ENCODE results near the gene DNAH17.

DNAH17 gene

DNA sequence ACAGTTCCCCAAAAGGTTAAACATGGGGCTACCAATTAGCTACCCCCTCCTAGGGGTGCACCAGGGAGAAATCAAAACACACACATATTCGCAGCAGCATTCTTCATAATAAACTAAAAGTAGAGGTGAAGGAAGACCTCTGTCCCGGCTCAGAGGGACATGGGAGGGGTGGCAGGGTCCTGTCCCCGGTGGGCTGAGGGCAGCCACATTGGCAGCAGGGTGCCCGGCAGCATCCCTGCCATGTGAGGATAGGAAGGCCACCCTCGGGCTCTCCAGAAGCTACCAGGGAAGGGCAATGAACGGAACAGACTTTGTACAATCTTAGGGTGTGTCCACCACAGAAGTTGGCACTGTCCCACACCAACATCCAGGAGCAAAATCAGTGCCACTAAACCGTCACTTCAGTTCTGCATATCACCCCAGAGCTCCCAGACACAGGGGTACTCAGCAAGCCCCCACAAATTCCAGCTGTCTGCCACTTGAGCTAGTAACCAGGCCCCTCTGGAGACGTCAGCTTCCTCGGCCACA, 3.1 kb upstream of the DNAH17 start:
- no peak for FAIRE-seq
- DNase-seq (ENCODE audit: insufficient read length, low spot score) = no peak

DNA sequence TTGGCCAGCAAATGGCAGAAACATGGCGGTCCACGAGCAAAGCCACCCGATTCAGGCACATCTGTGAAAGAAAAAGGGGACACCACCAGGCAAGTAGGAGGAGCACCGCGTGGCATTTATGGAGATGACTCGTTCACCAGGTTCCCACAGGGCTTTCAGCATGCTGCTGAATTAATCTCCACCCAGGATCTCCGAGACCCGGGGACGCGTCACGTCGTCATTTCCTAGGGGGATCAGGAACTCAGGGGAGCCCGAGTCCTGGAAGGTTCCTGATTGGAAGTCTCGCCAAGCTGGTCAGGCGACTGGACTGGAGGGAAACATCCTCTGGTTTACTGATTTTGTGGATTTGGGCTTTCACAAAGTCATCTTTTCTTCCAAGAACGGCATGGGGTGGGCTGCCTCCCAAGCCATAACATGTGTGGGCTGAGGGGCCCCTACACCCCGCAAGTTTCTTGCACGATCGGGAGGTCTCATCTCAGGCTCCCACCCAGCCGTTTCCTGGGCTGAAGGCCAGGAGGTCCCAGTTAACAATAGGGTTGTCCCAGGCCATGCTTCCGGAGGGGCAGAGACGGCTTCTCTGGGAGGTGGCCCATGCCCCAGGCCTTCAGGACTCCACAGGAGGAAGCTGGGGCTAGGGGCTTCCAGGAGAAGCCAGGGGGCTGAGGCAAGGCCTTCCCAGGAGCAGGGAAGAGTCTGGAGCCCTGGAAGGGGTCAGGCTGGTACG, 645 bp downstream of the DNAH17 start:
- FAIRE-seq (no peak), DNase-seq (ENCODE audit: insufficient read length, low spot score) (no peak)

DNA sequence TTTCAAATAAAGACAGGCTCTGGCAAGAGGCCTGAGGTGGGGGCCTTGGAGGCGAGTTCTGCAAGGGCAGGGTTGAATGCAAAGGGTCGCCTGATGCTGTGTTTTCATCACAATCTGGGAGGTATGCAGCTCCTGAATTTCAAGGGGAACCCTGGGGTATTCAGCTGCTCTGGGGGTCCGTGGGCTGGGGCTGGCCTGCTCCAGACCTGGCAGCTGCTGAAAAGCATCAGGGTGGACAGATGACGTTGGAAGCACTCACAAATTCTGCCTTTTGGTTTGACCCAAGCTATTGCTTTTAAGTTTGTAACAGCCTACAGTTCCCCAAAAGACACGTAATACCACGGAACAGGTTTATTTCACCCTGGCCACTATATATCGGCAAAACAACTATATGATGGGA, 1.3 kb downstream of the DNAH17 start:
- FAIRE-seq = no peak
- DNase-seq (ENCODE audit: insufficient read length, low spot score) = no peak

DNA sequence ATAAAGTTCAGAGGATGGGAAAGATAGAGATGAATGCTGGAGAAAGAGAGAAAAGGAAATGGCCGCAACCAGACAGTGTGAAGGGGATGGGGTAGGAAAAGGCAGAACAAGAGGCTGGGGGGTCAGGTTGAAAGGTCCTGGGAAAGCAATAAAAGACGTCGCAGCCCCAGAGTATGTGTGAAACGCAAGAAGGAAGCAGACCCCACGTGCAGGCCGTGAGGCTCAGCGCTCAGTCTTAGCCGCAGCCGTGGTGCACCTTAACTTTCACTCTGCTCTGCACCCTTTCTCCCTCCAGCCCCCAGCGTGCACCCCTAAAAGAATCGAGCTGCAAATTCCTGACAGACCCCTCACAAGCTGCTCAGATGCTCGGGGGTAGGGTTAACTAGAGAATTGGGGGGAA, 1.9 kb downstream of the DNAH17 start:
- DNase-seq (ENCODE audit: insufficient read length, low spot score) (no peak), FAIRE-seq (no peak)

DNA sequence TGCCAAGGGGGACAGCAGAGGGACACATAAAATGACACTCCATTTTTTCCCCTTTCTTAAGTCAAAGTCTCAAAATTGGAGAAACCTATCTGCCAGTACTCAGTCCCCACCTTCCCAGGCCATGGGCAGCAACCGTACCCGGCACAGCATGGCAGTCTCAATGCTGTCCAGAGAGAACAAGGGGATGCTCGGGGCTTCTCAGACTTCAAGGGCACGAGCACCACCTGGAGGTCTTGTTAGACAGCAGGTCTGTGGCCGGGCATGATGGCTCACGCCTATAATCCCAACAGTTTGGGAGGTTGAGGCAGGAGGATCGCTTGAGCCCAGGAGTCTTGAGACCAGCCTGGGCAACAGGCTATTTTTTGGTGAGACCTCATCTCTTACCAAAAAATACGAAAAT, 3.2 kb downstream of the DNAH17 start:
- no peak for FAIRE-seq
- no peak for DNase-seq (ENCODE audit: insufficient read length, low spot score)

DNA sequence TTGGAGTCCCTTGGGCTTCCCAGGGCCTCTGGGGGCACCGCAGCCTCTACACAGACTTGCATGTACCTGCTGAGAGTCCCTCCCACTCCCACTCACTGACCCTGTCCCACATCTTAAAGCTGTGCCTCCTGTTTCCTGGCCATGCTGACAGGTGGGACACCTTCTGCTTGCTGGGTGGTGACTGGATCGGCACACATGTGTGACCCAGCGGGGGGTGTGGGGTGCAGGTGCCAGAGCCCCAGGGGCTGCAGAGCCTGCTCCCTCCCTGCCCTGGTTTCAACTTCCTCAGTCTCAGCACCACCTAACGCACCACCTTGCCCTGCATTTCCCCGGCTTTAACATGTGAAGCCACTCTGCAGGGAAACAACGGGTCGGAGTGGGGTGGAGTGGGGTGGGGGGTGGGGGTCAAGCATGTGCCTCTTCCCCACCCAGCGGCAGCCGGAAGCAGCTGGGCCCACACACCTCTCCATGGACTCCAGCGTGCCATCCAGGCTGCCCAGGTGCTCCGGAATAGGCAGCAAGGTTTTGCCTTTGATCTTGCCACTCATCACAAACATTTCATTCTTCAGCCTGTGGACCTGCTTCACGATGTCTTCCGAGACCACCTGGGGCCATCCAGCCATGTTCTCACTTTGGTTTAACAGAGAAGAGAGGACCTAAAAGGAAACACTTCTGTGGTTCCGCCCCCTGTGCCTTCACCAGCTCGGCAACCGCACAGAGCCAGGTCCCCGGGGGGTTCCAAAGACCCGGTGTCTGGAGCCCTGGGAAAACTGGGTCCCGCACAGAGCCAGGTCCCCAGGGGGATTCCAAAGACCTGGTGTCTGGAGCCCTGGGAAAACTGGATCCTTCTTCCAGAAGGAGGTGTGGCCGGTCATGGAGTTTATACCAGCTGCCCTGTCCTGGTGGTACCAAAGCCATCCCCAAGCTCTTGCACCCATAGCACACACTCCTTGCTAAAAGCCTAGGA, 4.7 kb downstream of the DNAH17 start:
- FAIRE-seq (no peak), DNase-seq (ENCODE audit: insufficient read length, low spot score) (no peak)

DNA sequence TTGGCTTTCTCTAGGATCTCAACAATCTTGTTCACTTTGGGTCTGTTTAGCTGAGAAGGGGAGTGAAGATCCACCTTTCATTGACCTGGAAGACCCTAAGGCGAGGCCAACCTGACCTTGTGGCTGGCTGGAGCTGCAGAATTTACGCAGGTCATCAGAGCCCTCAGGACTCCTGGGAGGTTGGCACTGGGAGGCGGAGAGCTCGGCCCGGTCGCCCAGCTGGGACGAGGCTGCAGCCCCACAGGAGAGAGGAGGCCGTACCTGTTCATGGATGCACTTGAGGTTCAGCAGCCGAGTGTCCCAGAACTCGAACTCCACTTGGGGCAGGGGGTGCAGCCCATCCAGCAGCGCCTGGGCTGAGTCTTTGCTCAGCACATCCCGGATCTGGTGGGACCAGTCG, 5.9 kb downstream of the DNAH17 start:
- FAIRE-seq (no peak), DNase-seq (ENCODE audit: insufficient read length, low spot score) (no peak)

DNA sequence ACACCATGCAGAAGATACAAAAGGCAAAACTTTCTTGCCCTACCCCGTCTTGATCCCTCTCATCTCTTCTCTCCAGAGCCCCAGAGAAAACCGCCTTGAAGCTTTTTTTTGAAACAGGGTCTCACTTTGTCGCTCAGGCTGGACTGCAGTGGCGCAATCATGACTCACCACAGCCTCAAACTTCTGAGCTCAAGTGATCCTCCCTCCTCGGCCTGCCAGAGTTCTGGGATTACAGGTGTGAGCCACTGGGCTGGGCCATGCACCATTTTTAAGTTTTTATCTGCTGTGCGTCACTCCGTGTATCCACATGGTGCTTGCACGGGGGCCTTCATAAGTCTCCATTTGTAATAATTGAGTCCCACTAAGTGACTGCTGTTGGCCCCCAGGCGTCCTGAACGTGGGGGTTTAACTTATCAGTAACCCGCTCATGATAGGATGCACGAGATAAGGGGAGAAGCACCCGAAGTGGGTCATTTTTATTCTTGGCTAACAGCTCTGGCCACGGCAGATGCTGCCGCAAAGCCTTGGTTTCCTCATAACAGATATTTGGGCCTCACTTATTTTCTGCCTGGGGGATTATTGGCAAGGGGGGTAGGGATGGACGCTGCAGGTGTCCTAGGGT, 8.6 kb downstream of the DNAH17 start:
- DNase-seq (ENCODE audit: insufficient read length, low spot score) (no peak), FAIRE-seq (no peak)

DNA sequence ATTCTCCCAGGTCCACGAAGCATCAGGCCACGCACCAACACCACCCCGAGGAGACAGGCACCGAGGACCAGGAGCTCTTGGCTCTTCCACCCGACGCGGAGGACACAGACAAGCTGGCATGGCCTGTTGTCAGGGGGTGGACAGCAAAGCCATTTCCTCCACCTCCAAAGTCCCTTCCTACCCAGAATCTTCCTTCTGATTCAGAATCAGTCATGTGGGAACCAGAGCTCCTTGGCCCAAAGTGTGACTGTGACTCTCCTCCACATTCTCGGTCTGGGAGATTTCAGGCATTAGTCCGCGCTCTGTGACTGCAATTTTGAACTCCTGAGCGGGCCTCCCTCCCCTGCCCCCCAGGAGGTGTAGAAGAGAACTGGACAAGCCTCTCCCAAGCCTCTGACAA, 9.2 kb downstream of the DNAH17 start:
- DNase-seq (ENCODE audit: insufficient read length, low spot score) (no peak), FAIRE-seq (no peak)

DNA sequence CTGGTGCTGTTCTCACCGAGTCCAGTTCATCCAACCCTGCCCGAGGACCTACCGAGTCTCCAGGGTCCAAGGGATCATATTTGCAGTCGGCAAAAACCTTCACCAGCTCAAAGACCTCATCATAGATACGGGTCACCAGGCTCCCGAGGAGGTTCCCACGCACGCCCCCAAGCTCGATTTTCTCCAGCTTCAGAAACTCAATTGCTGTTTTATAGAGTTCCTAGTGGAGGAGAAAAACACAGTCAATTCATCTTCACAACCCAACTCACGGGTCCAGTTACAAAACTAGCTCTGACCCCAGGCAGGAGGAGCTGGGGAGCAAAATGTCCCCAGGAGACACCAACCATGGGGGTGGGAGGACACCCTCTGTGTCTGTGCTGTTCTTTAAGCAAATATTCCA, 10.2 kb downstream of the DNAH17 start:
- no peak for FAIRE-seq
- no peak for DNase-seq (ENCODE audit: insufficient read length, low spot score)

DNA sequence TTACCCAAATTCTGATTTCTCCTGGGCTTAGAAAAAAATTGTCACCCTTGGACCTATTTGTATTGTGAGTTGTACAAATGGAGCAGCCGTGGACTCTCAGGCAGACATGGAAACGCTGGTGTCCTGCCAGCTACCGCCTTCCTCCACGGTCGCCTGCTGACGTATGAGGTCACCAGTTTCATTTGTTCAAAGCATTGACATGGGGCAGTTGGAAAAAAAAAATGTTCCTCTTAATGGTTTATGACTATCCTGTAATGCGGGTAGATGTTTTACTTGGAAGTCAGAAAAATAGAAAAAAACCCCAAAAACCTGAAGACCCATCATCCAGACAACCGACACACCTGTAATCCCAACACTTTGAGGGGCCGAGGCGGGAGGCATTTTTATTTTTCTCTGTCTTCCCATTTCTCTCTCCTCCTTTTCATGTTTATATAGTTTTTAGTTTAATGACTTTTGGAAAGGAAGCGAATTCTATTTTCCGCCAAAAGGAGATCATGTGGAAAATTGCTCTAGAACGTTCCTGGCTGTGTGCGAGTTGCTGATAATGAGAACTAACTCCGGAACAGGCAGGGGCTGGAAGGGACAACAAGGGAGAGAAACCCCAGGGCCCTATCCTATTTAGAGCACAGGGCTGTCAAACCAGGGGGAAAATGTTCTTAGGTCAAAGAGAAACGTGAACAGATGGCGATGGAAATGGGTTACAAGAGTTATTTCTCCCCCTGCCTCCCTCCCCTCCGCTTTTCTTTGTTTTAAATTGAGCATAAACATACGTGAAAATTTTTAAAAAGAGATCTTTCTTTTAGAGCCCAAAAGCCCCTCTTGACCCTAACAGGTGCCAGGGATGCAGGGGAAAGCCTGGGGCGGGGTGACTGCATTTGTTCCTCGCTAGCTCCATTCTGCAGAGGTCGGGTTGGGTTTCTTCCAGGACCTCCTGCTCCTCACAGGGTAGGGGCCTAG, 13.7 kb downstream of the DNAH17 start:
- DNase-seq (ENCODE audit: insufficient read length, low spot score) (no peak), FAIRE-seq (no peak)

DNA sequence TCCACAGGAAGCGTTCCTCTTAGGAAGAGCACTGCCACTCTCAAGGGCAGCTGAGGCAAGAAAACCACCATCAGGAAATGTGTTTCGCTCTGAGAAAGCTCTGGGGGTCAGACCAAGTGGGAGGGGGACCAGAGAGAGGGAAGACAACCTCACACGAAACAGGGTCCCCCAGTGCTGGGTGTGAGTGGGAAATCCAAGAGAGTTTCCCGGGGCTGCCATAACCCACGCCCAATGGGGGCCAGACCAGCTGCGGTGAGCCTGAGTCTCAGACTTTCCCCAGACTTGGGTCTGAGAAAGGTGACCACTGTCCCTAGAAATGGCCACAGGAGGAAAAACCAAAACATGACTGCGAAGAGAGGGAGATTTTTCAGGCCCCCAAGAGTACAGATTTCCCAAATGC, 14.5 kb downstream of the DNAH17 start:
- no peak for DNase-seq (ENCODE audit: insufficient read length, low spot score)
- no peak for FAIRE-seq

DNA sequence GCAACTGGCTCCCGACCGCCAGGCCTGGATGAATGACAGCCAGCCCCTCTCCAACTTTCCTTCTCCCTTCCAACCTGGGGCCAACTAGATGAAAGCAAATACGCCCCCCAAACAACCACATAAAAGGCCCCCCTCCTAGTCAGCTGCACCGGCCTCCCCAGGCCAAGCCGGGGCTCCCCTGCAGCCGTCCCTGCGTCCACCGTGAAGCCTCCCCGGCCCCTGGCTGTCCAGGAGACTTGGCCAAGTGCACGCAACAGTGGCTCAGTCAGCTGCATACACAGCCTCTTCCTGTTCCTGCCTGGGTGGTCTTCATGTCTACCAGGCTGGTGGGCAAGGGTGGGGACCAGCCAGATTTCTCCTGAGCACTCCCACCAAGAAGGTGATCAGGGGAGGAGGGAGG, 16.0 kb downstream of the DNAH17 start:
- DNase-seq (ENCODE audit: insufficient read length, low spot score) = no peak
- FAIRE-seq = no peak

DNA sequence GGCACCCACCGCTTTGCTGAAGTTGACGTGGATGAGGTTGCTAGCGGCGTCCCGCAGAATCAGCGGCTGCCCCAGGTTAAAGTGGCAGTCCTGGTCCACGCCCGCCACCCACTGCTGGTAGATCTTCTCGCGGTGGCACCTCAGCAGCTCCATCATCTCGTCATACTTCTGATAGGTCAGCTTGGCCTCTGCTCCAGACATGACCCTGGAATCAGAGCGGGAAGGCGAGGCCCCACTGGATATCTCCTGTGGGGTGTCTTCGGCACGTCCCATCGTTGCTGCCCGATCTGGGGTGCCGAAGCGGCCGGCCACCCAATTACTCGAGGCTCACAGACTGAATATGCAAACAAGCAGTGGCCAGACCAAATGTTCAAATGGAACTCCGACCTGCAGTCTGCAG, 16.5 kb downstream of the DNAH17 start:
- FAIRE-seq (no peak), DNase-seq (ENCODE audit: insufficient read length, low spot score) (no peak)

DNA sequence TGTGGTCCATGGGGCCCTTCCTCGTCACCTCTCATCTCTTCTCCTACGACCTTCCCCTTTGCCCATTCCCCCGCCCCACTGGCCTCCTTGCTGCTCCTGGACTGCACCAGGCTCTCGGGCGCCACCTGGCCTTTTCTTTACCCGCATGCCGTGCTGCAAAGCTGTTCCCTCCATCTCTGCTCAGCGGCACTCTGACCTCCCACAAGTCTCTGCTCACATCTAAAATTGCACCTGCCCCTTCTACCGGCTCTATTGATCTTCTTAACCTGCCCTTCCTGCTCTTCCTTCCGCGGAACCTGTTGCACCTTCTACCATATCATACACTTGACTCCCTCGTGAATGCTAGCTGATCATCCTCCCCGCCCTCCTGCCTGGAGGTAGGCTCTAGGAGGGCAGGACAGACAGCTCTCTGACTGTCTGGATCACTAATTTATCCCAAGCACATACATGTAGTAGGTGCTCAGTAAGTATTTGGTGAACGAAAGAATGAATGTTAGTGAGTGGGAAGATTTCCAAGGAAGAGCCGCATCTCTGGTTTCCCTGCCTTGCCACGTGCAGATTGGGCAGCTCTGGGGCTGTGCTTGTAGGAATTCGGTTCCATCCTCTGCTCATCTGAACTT, 17.3 kb downstream of the DNAH17 start:
- FAIRE-seq (no peak), DNase-seq (ENCODE audit: insufficient read length, low spot score) (no peak)

DNA sequence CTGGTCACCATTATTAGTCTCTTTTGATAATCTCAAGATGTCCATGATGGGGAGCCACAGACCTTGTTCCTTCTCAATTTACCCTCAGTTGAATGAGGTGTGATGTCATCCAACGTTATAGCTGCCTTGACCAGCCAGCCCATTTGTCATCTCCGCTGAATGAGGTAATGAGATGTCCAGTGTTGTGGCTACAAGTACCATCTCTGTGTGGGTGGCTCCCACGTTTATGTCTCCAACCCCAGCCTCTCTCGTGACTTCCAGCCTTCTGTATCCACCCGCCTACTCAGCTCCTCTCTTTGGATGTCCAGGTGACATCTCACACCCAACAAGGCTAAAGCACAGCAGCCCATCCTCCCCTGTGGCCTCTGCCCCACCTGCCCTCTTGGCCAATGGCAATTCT, 18.2 kb downstream of the DNAH17 start:
- peak; percentile 42 for FAIRE-seq
- DNase-seq (ENCODE audit: insufficient read length, low spot score) = no peak

DNA sequence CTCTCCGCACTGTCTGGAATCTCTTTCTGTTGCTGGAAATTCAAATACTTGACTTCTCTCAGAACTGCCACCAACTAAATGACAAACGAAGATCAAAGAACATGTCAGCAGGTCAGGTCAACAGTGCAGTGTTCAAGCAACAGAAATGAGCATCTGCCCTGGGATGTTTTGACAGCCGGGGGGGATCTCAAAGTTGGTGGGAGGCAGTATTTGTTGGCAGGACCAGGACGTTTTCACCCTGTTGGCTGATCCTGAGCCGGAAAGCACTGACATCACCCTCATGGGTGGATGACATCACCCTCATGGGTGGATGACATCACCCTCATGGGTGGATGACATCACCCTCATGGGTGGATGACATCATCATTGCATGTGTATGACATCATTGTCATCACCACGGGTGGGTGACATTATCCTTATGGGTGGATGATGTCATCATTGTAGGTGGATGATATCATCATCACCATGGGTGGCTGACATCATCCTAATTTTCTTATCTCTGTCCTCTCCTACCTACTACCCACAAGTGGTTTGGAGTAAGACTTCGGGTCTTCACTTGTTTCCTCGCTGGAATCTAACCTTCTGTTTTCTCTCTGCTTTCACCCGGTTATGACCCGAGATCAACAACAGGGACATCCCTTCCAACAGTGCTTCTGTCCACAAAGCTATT, 18.9 kb downstream of the DNAH17 start:
- DNase-seq (ENCODE audit: insufficient read length, low spot score) (no peak), FAIRE-seq (peak; percentile 13)

DNA sequence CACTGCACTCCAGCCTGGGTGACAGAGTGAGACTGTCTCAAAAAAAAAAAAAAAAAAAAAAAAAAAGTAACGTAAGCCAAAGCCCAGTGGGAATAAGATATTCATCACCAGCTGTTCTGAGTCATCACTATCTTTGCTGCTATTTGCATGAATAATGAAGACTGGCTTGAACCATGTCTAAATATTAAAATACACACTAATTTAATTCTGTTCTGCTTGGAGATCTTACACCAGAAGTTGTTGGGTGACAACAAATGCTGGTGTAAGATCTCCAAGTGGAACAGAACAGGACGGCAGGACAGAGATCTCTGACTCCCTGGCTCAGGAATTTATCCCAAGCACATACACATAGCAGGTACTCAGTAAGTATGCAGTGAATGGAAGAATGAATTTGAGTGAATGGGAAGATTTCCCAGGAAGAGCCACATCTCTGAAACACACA, 19.6 kb downstream of the DNAH17 start:
- FAIRE-seq (no peak), DNase-seq (ENCODE audit: insufficient read length, low spot score) (peak; percentile 62)

DNA sequence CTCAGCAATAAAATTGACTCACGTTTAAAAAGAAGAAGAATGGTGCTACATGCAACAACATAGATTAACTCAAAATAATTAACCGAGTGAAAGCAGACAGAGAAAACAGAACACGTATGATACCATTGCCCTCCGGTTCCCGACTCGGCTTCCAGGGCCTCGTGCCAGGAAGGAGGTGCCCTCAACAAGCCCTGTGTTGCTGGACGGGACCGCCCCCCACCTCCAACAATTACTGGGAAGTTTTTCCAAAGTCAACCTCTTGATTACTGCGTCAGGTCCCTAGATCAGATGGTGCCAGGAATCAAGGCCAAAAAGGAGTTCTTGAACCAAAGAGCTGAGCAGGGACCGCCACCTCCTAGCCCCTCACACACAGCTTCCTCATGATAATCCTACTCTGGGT, 20.4 kb downstream of the DNAH17 start:
- no peak for FAIRE-seq

More for the DNA sequence above, 20.4 kb downstream of the DNAH17 start:
- no peak for DNase-seq (ENCODE audit: insufficient read length, low spot score)

Measured in HTR-8/SVneo (cell line).